GM18520 (cell line): ENCODE results near the gene PDE6B.

ENCODE experiments used
- ATAC-seq: cut with Tn5 transposase; IDR thresholded peaks from one replicate; pipeline ENCODE4 v1.9.1; 2021; ENCODE audit not compliant: unreplicated experiment

PDE6B gene

GRCh38 chr4:600850-601515 lies 24.4 kb upstream of the PDE6B start:
- no peak for ATAC-seq

GRCh38 chr4:601612-602558 lies 23.5 kb upstream of the PDE6B start:
- no peak for ATAC-seq

- ATAC-seq = no peak
These were observed 22.8 kb upstream of the PDE6B start for GRCh38 chr4:602559-602942.

GRCh38 chr4:604131-604530 lies 21.2 kb upstream of the PDE6B start:
- no peak for ATAC-seq

GRCh38 chr4:605702-606425 lies 19.5 kb upstream of the PDE6B start:
- ATAC-seq = no peak

- no peak for ATAC-seq
These were observed 17.1 kb upstream of the PDE6B start for GRCh38 chr4:608236-608635.

- no peak for ATAC-seq
These were observed 15.8 kb upstream of the PDE6B start for GRCh38 chr4:609400-610050.

- no peak for ATAC-seq
These were observed 14.7 kb upstream of the PDE6B start for GRCh38 chr4:610411-611261.

- ATAC-seq = no peak
These were observed 13.2 kb upstream of the PDE6B start for GRCh38 chr4:612052-612748.

- no peak for ATAC-seq
These were observed 12.6 kb upstream of the PDE6B start for GRCh38 chr4:612749-613125.

- no peak for ATAC-seq
These were observed 12.2 kb upstream of the PDE6B start for GRCh38 chr4:613126-613525.

- ATAC-seq = no peak
These were observed 9.3 kb upstream of the PDE6B start for GRCh38 chr4:616091-616490.

- ATAC-seq = no peak
These were observed 8.3 kb upstream of the PDE6B start for GRCh38 chr4:616911-617643.

- ATAC-seq = no peak
These were observed 7.4 kb upstream of the PDE6B start for GRCh38 chr4:617644-618641.

GRCh38 chr4:620201-620600 lies 5.2 kb upstream of the PDE6B start:
- ATAC-seq = no peak

GRCh38 chr4:620851-621261 lies 4.5 kb upstream of the PDE6B start:
- ATAC-seq = no peak

- no peak for ATAC-seq
These were observed 3.9 kb upstream of the PDE6B start for GRCh38 chr4:621296-622070.
